AG20443 (cell line): ENCODE results near the gene PCDHB6.
"Not testable (repeated sequence)": the region's sequence is repeated elsewhere in the genome, so short reads cannot be mapped to it uniquely, and the experiment has no call there.

Experiments used
- DNase-seq: peaks from one replicate; pipeline ENCODE4 v3.0.0; 2012; ENCODE audit warnings: low spot score, mixed read lengths

PCDHB6 gene

GRCh38 chr5:141149812-141150211 lies at the start of gene PCDHB6:
TSS of gene PCDHB6 (plus strand) at chr5:141150057. CDS start at chr5:141150258, 201 bp downstream.
- DNase-seq: peak; percentile 51

- peak; percentile 72 for DNase-seq
Measured at GRCh38 chr5:141100243-141100805, 49.5 kb upstream of the PCDHB6 start, which contains the start of gene PCDHB3. TSS of gene PCDHB3 (plus strand) at chr5:141100473. CDS start at chr5:141100650, 177 bp downstream.

GRCh38 chr5:141101059-141101458 lies 48.8 kb upstream of the PCDHB6 start:
- DNase-seq: no peak

- not testable (repeated sequence) for DNase-seq
Measured at GRCh38 chr5:141102070-141102469, 47.8 kb upstream of the PCDHB6 start.

- not testable (repeated sequence) for DNase-seq
Measured at GRCh38 chr5:141102471-141102870, 47.4 kb upstream of the PCDHB6 start.

GRCh38 chr5:141105350-141105749 lies 44.5 kb upstream of the PCDHB6 start:
- DNase-seq: no peak

GRCh38 chr5:141119250-141119649 lies 30.6 kb upstream of the PCDHB6 start:
- no peak for DNase-seq

GRCh38 chr5:141121563-141121962 lies 28.3 kb upstream of the PCDHB6 start, which contains the start of gene PCDHB4:
TSS of gene PCDHB4 (plus strand) at chr5:141121818. CDS start at chr5:141121999, 181 bp downstream.
- DNase-seq: peak; percentile 14

- DNase-seq: peak; percentile 14
Measured at GRCh38 chr5:141121985-141122384, 27.9 kb upstream of the PCDHB6 start.

GRCh38 chr5:141123396-141124135 lies 26.3 kb upstream of the PCDHB6 start:
- not testable (repeated sequence) for DNase-seq

- DNase-seq: no peak
Measured at GRCh38 chr5:141127305-141127704, 22.6 kb upstream of the PCDHB6 start.

GRCh38 chr5:141135030-141135717 lies 14.7 kb upstream of the PCDHB6 start, which contains the start of gene PCDHB5:
TSS of gene PCDHB5 (plus strand) at chr5:141135206. CDS start at chr5:141135435, 229 bp downstream.
- peak; percentile 53 for DNase-seq

GRCh38 chr5:141135718-141136266 lies 14.1 kb upstream of the PCDHB6 start:
- DNase-seq: no peak

- not testable (repeated sequence) for DNase-seq
Measured at GRCh38 chr5:141137346-141137745, 12.5 kb upstream of the PCDHB6 start.

- no peak for DNase-seq
Measured at GRCh38 chr5:141150224-141150992, 551 bp downstream of the PCDHB6 start.

GRCh38 chr5:141150993-141151325 lies 1.1 kb downstream of the PCDHB6 start:
- DNase-seq: no peak

GRCh38 chr5:141151632-141152031 lies 1.8 kb downstream of the PCDHB6 start:
- not testable (repeated sequence) for DNase-seq

GRCh38 chr5:141152096-141152495 lies 2.2 kb downstream of the PCDHB6 start:
- not testable (repeated sequence) for DNase-seq

GRCh38 chr5:141155540-141156374 lies 5.9 kb downstream of the PCDHB6 start:
- DNase-seq: no peak

- DNase-seq: not testable (repeated sequence)
Measured at GRCh38 chr5:141157356-141157755, 7.5 kb downstream of the PCDHB6 start.

GRCh38 chr5:141157901-141158300 lies 8.0 kb downstream of the PCDHB6 start:
- DNase-seq: not testable (repeated sequence)
